T-cell (primary cell): ENCODE measurements around the gene AP1S1. TPM values are rescaled to one million over a fixed set of nuclear protein-coding genes. Genes with fewer than 3 reads are reported as not detected.

Experiments
- ATAC-seq, 4 experiments: fragments of 200-7000 bp in 3 of 4; fragments of 150-1000 bp in 1 of 4; cut with Tn5 transposase; replicated peaks in 1 of 4; 1 replicate in 3 of 4; 2 replicates in 1 of 4; pipeline ENCODE4 v1.10.0; 2021; ENCODE audit warnings: moderate library complexity in 3 of 4, mild to moderate bottlenecking in 2 of 4, moderate number of reproducible peaks in 1 of 4
- CTCF ChIA-PET, 2 donors: fragments of 300-600 bp; sonication (Branson Sonifier 250); formaldehyde crosslinking; loops; one replicate each; lab custom pipeline; 2022; ENCODE audit warnings: antibody characterized with exemption in 2 of 2; lab: Charles Lee
- POLR2A ChIA-PET, 2 donors: fragments of 300-600 bp; sonication (Branson Sonifier 250); formaldehyde crosslinking; loops; one replicate each; lab custom pipeline; 2022; ENCODE audit warnings: antibody characterized with exemption in 2 of 2; lab: Charles Lee
- DNase-seq, 35 experiments: peaks; one replicate each; pipeline versions ENCODE4 v3.0.0 to v3.0.0-alpha.2; 2013 to 2023
- H3K27ac ChIP-seq: one replicate; pipeline ENCODE4 v1.5.1; 2013; ENCODE audit warnings: low read length
- H3K27me3 ChIP-seq, 2 experiments: replicated peaks in 1 of 2; 1 replicate in 1 of 2; 2 replicates in 1 of 2; pipeline versions ENCODE4 v1.6.1 to v1.7.0; 2013; ENCODE audit warnings: low read length in 1 of 2, mixed read lengths in 1 of 2; ENCODE audit not compliant: control insufficient read depth in 2 of 2, insufficient read depth in 2 of 2; ENCODE audit errors: extremely low read depth in 1 of 2
- H3K36me3 ChIP-seq, 2 donors: 1 replicate in 1 of 2; 2 replicates in 1 of 2; pipeline versions ENCODE4 v1.6.1 to v1.7.0; 2013; ENCODE audit warnings: low read length in 1 of 2; ENCODE audit not compliant: control insufficient read depth in 2 of 2, insufficient read depth in 1 of 2; ENCODE audit errors: extremely low read depth in 1 of 2
- H3K4me1 ChIP-seq, 2 experiments: 1 replicate in 1 of 2; 2 replicates in 1 of 2; pipeline versions ENCODE4 v1.6.1 to v1.7.0; 2013; ENCODE audit warnings: low read length in 2 of 2, mixed read lengths in 1 of 2; ENCODE audit not compliant: insufficient read depth in 2 of 2, control insufficient read depth in 1 of 2; ENCODE audit errors: extremely low read depth in 1 of 2
- H3K4me3 ChIP-seq, 2 donors: 1 replicate in 1 of 2; 2 replicates in 1 of 2; pipeline versions ENCODE4 v1.5.1 to v1.7.0; 2013; ENCODE audit warnings: mild to moderate bottlenecking in 2 of 2, low read length in 1 of 2, moderate library complexity in 1 of 2; ENCODE audit not compliant: control insufficient read depth in 1 of 2; ENCODE audit errors: extremely low read depth in 1 of 2
- H3K9me3 ChIP-seq: 2 replicates; pipeline ENCODE4 v1.7.0; 2013
- H3K27ac Mint-ChIP-seq, 2 donors: one replicate each; pipeline ENCODE4 v1.8.0; 2020 to 2021; ENCODE audit warnings: mild to moderate bottlenecking in 2 of 2, mixed read lengths in 2 of 2
- H3K27me3 Mint-ChIP-seq, 2 donors: one replicate each; pipeline ENCODE4 v1.8.0; 2021 to 2022; ENCODE audit warnings: mixed read lengths in 2 of 2
- H3K36me3 Mint-ChIP-seq: one replicate; pipeline ENCODE4 v1.8.0; 2021; ENCODE audit warnings: mixed read lengths
- H3K4me1 Mint-ChIP-seq, 3 donors: one replicate each; pipeline ENCODE4 v1.8.0; 2020 to 2022; ENCODE audit warnings: mixed read lengths in 3 of 3, mild to moderate bottlenecking in 1 of 3
- H3K4me3 Mint-ChIP-seq, 3 donors: one replicate each; pipeline ENCODE4 v1.8.0; 2020 to 2022; ENCODE audit warnings: mild to moderate bottlenecking in 3 of 3, mixed read lengths in 3 of 3, moderate library complexity in 3 of 3
- H3K9me3 Mint-ChIP-seq, 3 donors: one replicate each; pipeline ENCODE4 v1.8.0; 2020 to 2022; ENCODE audit warnings: mixed read lengths in 3 of 3
- WGBS: methylation state at CpG from one replicate; pipeline ENCODE4 v1.1.5; 2013; ENCODE audit warnings: missing lambda C conversion rate; ENCODE audit not compliant: insufficient coverage; 5-methylcytosine and 5-hydroxymethylcytosine counted together
- total RNA-seq, 35 experiments: library from RNA in 6 of 35; stranded (reverse) in 6 of 35; fragments of 120-200 nt in 1 of 35; gene quantifications; one replicate each; pipeline versions ENCODE4 v1.2.1 to v1.2.4 and lab custom pipeline; 2013 to 2026

Gene AP1S1
- total RNA-seq, 5 donors from 2014 or later (not counting 1 experiment from before 2014, with no cell fraction given): 8.1 to 16.7 (median 14.4) TPM

- DNase-seq: no peak
- Histone ChIP-seq H3K9me3 (no peaks in the 10 kb centered on the region), H3K4me3 (no peak overlapping the region), H3K27ac (no peak overlapping the region), H3K4me1 (peaks cover 35 to 81% of the 10 kb centered on the region in 2 experiments), H3K27me3 (peaks cover 21 to 93% of the 10 kb centered on the region in 2 experiments), H3K36me3 (no peaks in the 10 kb centered on the region)
- WGBS: 1% methylated on average over 9 of the region's 19 CpGs
- H3K27me3 Mint-ChIP-seq: peaks cover 60 to 78% of the 10 kb centered on the region in 2 donors
- no peaks in the 10 kb centered on the region for H3K9me3 Mint-ChIP-seq
- CTCF ChIA-PET: no interaction called here
- no peak for ATAC-seq
- peaks cover 64 to 75% (median 66%) of the 10 kb centered on the region in 3 donors for H3K4me1 Mint-ChIP-seq
- no peak overlapping the region for H3K27ac Mint-ChIP-seq
- no peaks in the 10 kb centered on the region for H3K36me3 Mint-ChIP-seq
- POLR2A ChIA-PET: no interaction called here
- peak overlapping the region in 1 of 3 donors; percentile 86 for H3K4me3 Mint-ChIP-seq
These were observed 12.8 kb downstream of the AP1S1 start for GRCh38 chr7:101166909-101167644.

- Mint-ChIP-seq H3K4me3 (no peak overlapping the region), H3K27me3 (peaks cover 62 to 77% of the 10 kb centered on the region in 2 donors), H3K4me1 (peaks cover 65 to 74% (median 70%) of the 10 kb centered on the region in 3 donors), H3K36me3 (no peaks in the 10 kb centered on the region), H3K9me3 (no peaks in the 10 kb centered on the region), H3K27ac (peak overlapping the region in 1 of 2 donors; percentile 52)
- WGBS: 3% methylated on average over 4 of the region's 12 CpGs
- Histone ChIP-seq H3K27ac (no peak overlapping the region), H3K27me3 (peaks cover 18 to 93% of the 10 kb centered on the region in 2 experiments), H3K36me3 (no peaks in the 10 kb centered on the region), H3K4me3 (no peak overlapping the region), H3K4me1 (peaks cover 40 to 81% of the 10 kb centered on the region in 2 experiments), H3K9me3 (no peaks in the 10 kb centered on the region)
- ChIA-PET POLR2A (no interaction called here), CTCF (no interaction called here)
- ATAC-seq (no peak), DNase-seq (no peak)
These were observed 13.6 kb downstream of the AP1S1 start for GRCh38 chr7:101167645-101168411.

- H3K27ac ChIP-seq: no peak overlapping the region
- ChIA-PET POLR2A (no interaction called here), CTCF (interaction anchor here in 1 of 2 donors (0.7 kb wide), 1 partner anchor 26 kb away, joined by 4 read pairs; no protein-coding TSS in a partner anchor)
- Mint-ChIP-seq H3K36me3 (no peaks in the 10 kb centered on the region), H3K4me1 (peaks cover 69 to 77% (median 73%) of the 10 kb centered on the region in 3 donors), H3K27ac (peak overlapping the region in 1 of 2 donors; percentile 52), H3K9me3 (no peaks in the 10 kb centered on the region), H3K27me3 (peaks cover 64 to 79% of the 10 kb centered on the region in 2 donors), H3K4me3 (no peak overlapping the region)
- ATAC-seq: no peak
- peaks cover 41 to 82% of the 10 kb centered on the region in 2 experiments for H3K4me1 ChIP-seq
- no peaks in the 10 kb centered on the region for H3K36me3 ChIP-seq
- DNase-seq: no peak
- H3K9me3 ChIP-seq: no peaks in the 10 kb centered on the region
- H3K4me3 ChIP-seq: no peak overlapping the region
- H3K27me3 ChIP-seq: peaks cover 18 to 97% of the 10 kb centered on the region in 2 experiments
- WGBS: no CpG with 5 or more reads among the region's 6 CpGs
These were observed 14.3 kb downstream of the AP1S1 start for GRCh38 chr7:101168412-101169049.

DNA sequence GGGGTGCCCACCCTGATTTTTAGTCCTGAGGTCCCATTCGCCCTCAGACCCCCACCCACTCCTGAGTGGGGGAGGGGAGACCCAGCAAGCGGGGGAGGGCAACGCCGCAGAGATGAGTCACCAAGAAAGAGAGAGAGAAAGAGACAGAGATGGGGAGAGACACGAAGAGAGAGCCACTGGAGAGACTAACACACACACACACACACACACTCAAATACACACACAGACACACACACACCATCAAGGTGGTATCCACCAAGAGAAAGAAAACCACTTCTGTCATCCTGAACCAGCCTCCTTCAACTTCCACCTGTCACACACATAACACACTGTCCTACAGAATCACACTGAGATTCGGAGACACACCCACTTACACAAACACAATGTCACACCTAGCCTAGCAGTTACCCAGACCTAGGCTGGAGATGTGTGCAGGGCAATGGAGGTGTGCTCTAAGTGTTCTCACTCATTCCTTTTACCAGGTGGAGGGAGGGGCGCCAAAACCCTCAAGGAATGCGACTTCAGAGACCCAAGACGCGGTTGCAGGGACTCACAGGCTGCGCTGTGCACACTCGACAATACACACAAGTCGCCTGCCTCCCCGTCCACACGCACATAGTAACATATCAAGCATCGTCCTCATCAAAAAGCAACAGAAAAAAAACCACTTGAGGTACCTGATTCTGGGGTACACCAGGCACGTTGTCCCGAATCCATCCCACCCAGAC is 15.0 kb downstream of the AP1S1 start:
- Mint-ChIP-seq H3K4me3 (peak overlapping the region in 1 of 3 donors; percentile 74), H3K27ac (peak overlapping the region in 1 of 2 donors; percentile 20), H3K4me1 (peaks cover 74 to 83% (median 80%) of the 10 kb centered on the region in 3 donors), H3K9me3 (no peaks in the 10 kb centered on the region), H3K36me3 (no peaks in the 10 kb centered on the region), H3K27me3 (peaks cover 70 to 84% of the 10 kb centered on the region in 2 donors)
- H3K36me3 ChIP-seq: no peaks in the 10 kb centered on the region
- CTCF ChIA-PET: no interaction called here
- H3K27ac ChIP-seq: no peak overlapping the region
- ATAC-seq: no peak
- peaks cover 18 to 98% of the 10 kb centered on the region in 2 experiments for H3K27me3 ChIP-seq
- no peak overlapping the region for H3K4me3 ChIP-seq
- no peaks in the 10 kb centered on the region for H3K9me3 ChIP-seq
- no peak for DNase-seq
- 3% methylated on average over 11 of the region's 18 CpGs for WGBS
- POLR2A ChIA-PET: no interaction called here
- peaks cover 36 to 83% of the 10 kb centered on the region in 2 experiments for H3K4me1 ChIP-seq

GRCh38 chr7:101169838-101170551 is 15.7 kb downstream of the AP1S1 start:
- CTCF ChIA-PET: interaction anchor here (1.0 to 2.3 kb wide), 3 partner anchors 21 to 48 kb away, joined by 3 to 27 read pairs (median 4); partner anchors contain the start of gene ZNHIT1 (in 1 of the 2)
- WGBS: 4% methylated on average over 21 of the region's 33 CpGs
- Histone ChIP-seq H3K9me3 (no peaks in the 10 kb centered on the region), H3K27ac (no peak overlapping the region), H3K27me3 (peaks cover 17 to 98% of the 10 kb centered on the region in 2 experiments), H3K36me3 (no peaks in the 10 kb centered on the region), H3K4me1 (peaks cover 36 to 80% of the 10 kb centered on the region in 2 experiments), H3K4me3 (peak overlapping the region in 1 of 2 donors; percentile 41)
- DNase-seq (peak; percentile 43 to 87 (median 70)), ATAC-seq (peak; percentile 49 to 65 (median 56))
- no peak overlapping the region for H3K27ac Mint-ChIP-seq
- POLR2A ChIA-PET: no interaction called here
- H3K36me3 Mint-ChIP-seq: no peaks in the 10 kb centered on the region
- no peaks in the 10 kb centered on the region for H3K9me3 Mint-ChIP-seq
- H3K4me3 Mint-ChIP-seq: peak overlapping the region in 1 of 3 donors; percentile 74
- H3K27me3 Mint-ChIP-seq: peaks cover 74 to 84% of the 10 kb centered on the region in 2 donors
- H3K4me1 Mint-ChIP-seq: peaks cover 72 to 85% (median 82%) of the 10 kb centered on the region in 3 donors
